Fibroblast of lung (primary cell): ENCODE results near the gene B9D1.

Experiments used
- CTCF ChIP-seq, 2 donors: IDR thresholded peaks in 1 of 2; conservative IDR thresholded peaks in 1 of 2; 1 replicate in 1 of 2; 2 replicates in 1 of 2; pipeline ENCODE4 v1.5.1; 2011 to 2012; ENCODE audit warnings: low read length in 2 of 2, control low read depth in 1 of 2, inconsistent platforms in 1 of 2, low read depth in 1 of 2, mild to moderate bottlenecking in 1 of 2
- EZH2 ChIP-seq: IDR thresholded peaks from 2 replicates; pipeline ENCODE4 v1.5.1; 2012; ENCODE audit warnings: low read length, control low read depth, mild to moderate bottlenecking; ENCODE audit errors: missing control alignments

GRCh38 chr17:19387921-19388521 lies 25.5 kb upstream of the B9D1 start:
- TF ChIP-seq CTCF (conservative IDR thresholded peaks at IDR 0.05 in 1 of 2, IDR thresholded peaks at IDR 0.05 in 1 of 2; ENCODE audit: low read depth in 1 of 2, low read length in 2 of 2) = no peak
- no peak for TF ChIP-seq EZH2
